GM23248 (cell line): ENCODE measurements around the gene XRN2. TPM values are rescaled to one million over a fixed set of nuclear protein-coding genes. Genes with fewer than 3 reads are reported as not detected.

Experiments
- DNase-seq: peaks from one replicate; pipeline ENCODE4 v3.0.0-alpha.2; 2015
- H2AFZ ChIP-seq: fragments of 200-600 bp; sonication (generic); 2 replicates; pipeline ENCODE4 v1.6.1; 2016; ENCODE audit warnings: antibody characterized with exemption
- H3F3A ChIP-seq: fragments of 200-600 bp; sonication (generic); 2 replicates; pipeline ENCODE4 v1.6.1; 2016; ENCODE audit warnings: mild to moderate bottlenecking, antibody characterized with exemption, mixed run types; ENCODE audit not compliant: insufficient read depth
- H3K27ac ChIP-seq: fragments of 200-600 bp; sonication (generic); 2 replicates; pipeline ENCODE4 v1.5.1; 2016; ENCODE audit warnings: mild to moderate bottlenecking
- H3K27me3 ChIP-seq: fragments of 200-600 bp; sonication (generic); replicated peaks from 2 replicates; pipeline ENCODE4 v1.6.1; 2016; ENCODE audit warnings: mild to moderate bottlenecking; ENCODE audit not compliant: insufficient read depth
- H3K36me3 ChIP-seq: fragments of 200-600 bp; sonication (generic); 2 replicates; pipeline ENCODE4 v1.6.1; 2016; ENCODE audit warnings: low read depth, mild to moderate bottlenecking
- H3K4me1 ChIP-seq: fragments of 200-600 bp; sonication (generic); 2 replicates; pipeline ENCODE4 v1.6.1; 2016; ENCODE audit warnings: mild to moderate bottlenecking; ENCODE audit not compliant: insufficient read depth
- H3K4me2 ChIP-seq: fragments of 200-600 bp; sonication (generic); one replicate; pipeline ENCODE4 v1.6.1; 2016; ENCODE audit warnings: mild to moderate bottlenecking; ENCODE audit not compliant: unreplicated experiment
- H3K4me3 ChIP-seq: fragments of 200-600 bp; sonication (generic); 2 replicates; pipeline ENCODE4 v1.5.1; 2016; ENCODE audit warnings: mild to moderate bottlenecking
- H3K79me2 ChIP-seq: fragments of 200-600 bp; sonication (generic); 2 replicates; pipeline ENCODE4 v1.6.1; 2016; ENCODE audit warnings: mild to moderate bottlenecking; ENCODE audit not compliant: insufficient read depth
- H3K9ac ChIP-seq: fragments of 200-600 bp; sonication (generic); 2 replicates; pipeline ENCODE4 v1.6.1; 2016; ENCODE audit warnings: mild to moderate bottlenecking
- H3K9me2 ChIP-seq: fragments of 200-600 bp; sonication (generic); 2 replicates; pipeline ENCODE4 v1.6.1; 2016; ENCODE audit warnings: mixed run types, mild to moderate bottlenecking, moderate library complexity; ENCODE audit not compliant: insufficient read depth
- H3K9me3 ChIP-seq: fragments of 200-600 bp; sonication (generic); one replicate; pipeline ENCODE4 v1.6.1; 2017; ENCODE audit warnings: low read depth
- H4K20me1 ChIP-seq: fragments of 200-600 bp; sonication (generic); 2 replicates; pipeline ENCODE4 v1.6.0; 2016; ENCODE audit not compliant: insufficient read depth
- EZH2 ChIP-seq: fragments of 200-600 bp; sonication (generic); IDR thresholded peaks from 2 replicates; pipeline ENCODE4 v1.6.1; 2018; ENCODE audit warnings: antibody characterized with exemption, mild to moderate bottlenecking; ENCODE audit not compliant: insufficient read depth, poor library complexity, severe bottlenecking
- EZH2phosphoT487 ChIP-seq: fragments of 200-600 bp; sonication (generic); IDR thresholded peaks from 2 replicates; pipeline ENCODE4 v1.6.1; 2018; ENCODE audit warnings: antibody characterized with exemption, moderate library complexity, mild to moderate bottlenecking, low read depth; ENCODE audit not compliant: insufficient read depth
- WGBS, 2 experiments: methylation state at CpG; one replicate each; pipeline ENCODE4 v1.1.6; 2015 to 2017; ENCODE audit warnings: low lambda C conversion rate in 2 of 2, low coverage in 1 of 2; ENCODE audit errors: missing lambda C conversion rate in 2 of 2; 5-methylcytosine and 5-hydroxymethylcytosine counted together
- in situ Hi-C: fragments of 300-500 bp; cut with MboI; formaldehyde crosslinking; loops from 2 replicates; pipeline ENCODE4 v1.15.0; 2020
- polyA plus RNA-seq: library from polyadenylated mRNA; unstranded; fragments of >200 nt; fragmentation: Nextera tagmentation; extraction: Ambion mirVana; gene quantifications from 2 replicates; pipeline ENCODE4 v1.2.1, GENCODE V29; 2016
- total RNA-seq: library from RNA; depleted of rRNA; stranded (reverse); fragments of >200 nt; shearing (Covaris generic); gene quantifications from 2 replicates; pipeline ENCODE4 v1.2.3, GENCODE V29; 2014; rRNA removed

Gene XRN2
- total RNA-seq (78.9 and 80.9 TPM in 2 replicates), polyA plus RNA-seq (54.3 and 55.0 TPM in 2 replicates)

GRCh38 chr20:21303061-21303871 lies at the start of gene XRN2:
Gene XRN2, plus strand, starts transcription at chr20:21303331. Its CDS starts 68 bp downstream, at chr20:21303399.
- peaks cover 46% of the 10 kb centered on the region for H3K79me2 ChIP-seq
- no peaks in the 10 kb centered on the region for H3K9me3 ChIP-seq
- H3K4me3 ChIP-seq: peak within 1 kb of the TSS; percentile 96
- peak within 1 kb of the TSS; percentile 88 for H2AFZ ChIP-seq
- H4K20me1 ChIP-seq: no peaks in the 10 kb centered on the region
- peaks cover 15% of the 10 kb centered on the region for H3F3A ChIP-seq
- 1 to 2% methylated on average over 78 to 84 of the region's 87 CpGs for WGBS, 2 experiments
- TF ChIP-seq EZH2phosphoT487: no peak
- TF ChIP-seq EZH2: no peak
- peak within 1 kb of the TSS; percentile 97 for H3K9ac ChIP-seq
- in situ Hi-C loops: no loop called here
- peaks cover 15% of the 10 kb centered on the region for H3K4me1 ChIP-seq
- H3K27ac ChIP-seq: peak within 1 kb of the TSS; percentile 95
- peak; percentile 98 for DNase-seq
- no peaks in the 10 kb centered on the region for H3K36me3 ChIP-seq
- H3K27me3 ChIP-seq: no peaks in the 10 kb centered on the region
- H3K9me2 ChIP-seq: no peaks in the 10 kb centered on the region
- H3K4me2 ChIP-seq: peak within 1 kb of the TSS; percentile 99

- Histone ChIP-seq H3K9ac (no peak overlapping the region), H3K27me3 (peaks cover 4% of the 10 kb centered on the region; the same call in 1 of the 2 replicates), H3K79me2 (no peaks in the 10 kb centered on the region), H3K9me3 (no peaks in the 10 kb centered on the region), H3K4me3 (no peak overlapping the region), H3K9me2 (no peaks in the 10 kb centered on the region), H2AFZ (no peak overlapping the region), H3K27ac (no peak overlapping the region), H3K4me1 (no peaks in the 10 kb centered on the region), H3K36me3 (no peaks in the 10 kb centered on the region), H3F3A (no peaks in the 10 kb centered on the region), H3K4me2 (no peak overlapping the region), H4K20me1 (no peaks in the 10 kb centered on the region)
- DNase-seq: no peak
- in situ Hi-C loops: no loop called here
- no peak for TF ChIP-seq EZH2
- no peak for TF ChIP-seq EZH2phosphoT487
- 57 to 69% methylated on average over 3 of the region's 3 CpGs for WGBS, 2 experiments
These were observed 45.9 kb upstream of the XRN2 start for GRCh38 chr20:21257192-21257591.

- H3K36me3 ChIP-seq: no peaks in the 10 kb centered on the region
- no peaks in the 10 kb centered on the region for H3K4me1 ChIP-seq
- in situ Hi-C loops: no loop called here
- H3K9me3 ChIP-seq: no peaks in the 10 kb centered on the region
- no peaks in the 10 kb centered on the region for H4K20me1 ChIP-seq
- no peak overlapping the region for H2AFZ ChIP-seq
- no peak overlapping the region for H3K4me2 ChIP-seq
- no peaks in the 10 kb centered on the region for H3K79me2 ChIP-seq
- 57 to 59% methylated on average over 6 of the region's 6 CpGs for WGBS, 2 experiments
- H3K9ac ChIP-seq: no peak overlapping the region
- H3K27ac ChIP-seq: no peak overlapping the region
- no peak for DNase-seq
- H3F3A ChIP-seq: no peaks in the 10 kb centered on the region
- no peak overlapping the region for H3K4me3 ChIP-seq
- peaks cover 4% of the 10 kb centered on the region; the same call in 1 of the 2 replicates for H3K27me3 ChIP-seq
- H3K9me2 ChIP-seq: no peaks in the 10 kb centered on the region
- TF ChIP-seq EZH2 (no peak), EZH2phosphoT487 (no peak)
These were observed 44.7 kb upstream of the XRN2 start for GRCh38 chr20:21258411-21258810.

- Histone ChIP-seq H3K4me3 (no peak overlapping the region), H2AFZ (no peak overlapping the region), H3K4me1 (no peaks in the 10 kb centered on the region), H4K20me1 (no peaks in the 10 kb centered on the region), H3K4me2 (no peak overlapping the region), H3K27me3 (peaks cover 4% of the 10 kb centered on the region; the same call in 1 of the 2 replicates), H3K27ac (no peak overlapping the region), H3F3A (no peaks in the 10 kb centered on the region), H3K79me2 (no peaks in the 10 kb centered on the region), H3K9me3 (no peaks in the 10 kb centered on the region), H3K9me2 (no peaks in the 10 kb centered on the region), H3K9ac (no peak overlapping the region), H3K36me3 (no peaks in the 10 kb centered on the region)
- TF ChIP-seq EZH2phosphoT487: no peak
- TF ChIP-seq EZH2: no peak
- DNase-seq: no peak
- WGBS, 2 experiments: 49 to 53% methylated on average over 8 of the region's 8 CpGs
- in situ Hi-C loops: no loop called here
These were observed 43.8 kb upstream of the XRN2 start for GRCh38 chr20:21259346-21259745.
